Measurements from ENCODE around the gene NTRK3.

Gene NTRK3

DNA sequence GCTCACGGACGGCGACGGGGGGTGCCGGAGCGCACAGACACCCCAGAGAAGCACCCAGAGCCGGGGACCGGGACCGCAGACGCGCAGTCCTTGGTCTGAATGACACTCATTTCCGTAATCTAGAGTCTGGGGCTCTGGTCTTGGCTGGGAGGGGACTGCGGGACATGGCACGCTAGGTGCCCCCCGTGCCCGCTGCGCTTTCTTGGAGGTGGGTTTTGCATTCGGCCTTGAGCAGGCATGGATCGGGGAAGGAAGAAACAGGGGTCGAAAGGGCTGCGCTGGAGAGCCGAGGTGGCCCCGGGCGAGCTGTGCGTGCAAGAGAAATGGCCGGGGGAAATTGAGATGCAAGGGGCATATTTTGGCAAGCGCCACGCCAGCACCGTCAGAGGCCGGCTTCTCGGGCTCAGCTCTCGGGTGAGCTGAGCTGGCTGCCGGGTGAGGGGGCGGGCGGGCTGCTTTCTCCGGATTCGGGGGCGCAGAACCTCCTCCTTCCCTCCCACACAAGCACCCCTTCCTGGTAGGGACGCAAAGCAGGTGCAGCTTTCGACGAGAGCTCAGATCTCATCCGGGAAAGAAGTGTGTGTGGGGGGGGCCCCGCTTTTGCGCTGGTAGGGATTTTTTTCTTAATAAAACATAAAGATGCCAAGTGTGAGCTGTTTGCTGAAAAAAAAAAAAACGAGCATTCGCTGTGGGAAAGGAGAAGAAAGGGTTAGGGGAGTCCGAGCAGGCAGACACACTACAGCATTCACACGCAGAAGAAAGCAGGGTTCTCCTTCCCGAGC is 963 bp upstream of the NTRK3 start:
- no peak for DNase-seq

DNA sequence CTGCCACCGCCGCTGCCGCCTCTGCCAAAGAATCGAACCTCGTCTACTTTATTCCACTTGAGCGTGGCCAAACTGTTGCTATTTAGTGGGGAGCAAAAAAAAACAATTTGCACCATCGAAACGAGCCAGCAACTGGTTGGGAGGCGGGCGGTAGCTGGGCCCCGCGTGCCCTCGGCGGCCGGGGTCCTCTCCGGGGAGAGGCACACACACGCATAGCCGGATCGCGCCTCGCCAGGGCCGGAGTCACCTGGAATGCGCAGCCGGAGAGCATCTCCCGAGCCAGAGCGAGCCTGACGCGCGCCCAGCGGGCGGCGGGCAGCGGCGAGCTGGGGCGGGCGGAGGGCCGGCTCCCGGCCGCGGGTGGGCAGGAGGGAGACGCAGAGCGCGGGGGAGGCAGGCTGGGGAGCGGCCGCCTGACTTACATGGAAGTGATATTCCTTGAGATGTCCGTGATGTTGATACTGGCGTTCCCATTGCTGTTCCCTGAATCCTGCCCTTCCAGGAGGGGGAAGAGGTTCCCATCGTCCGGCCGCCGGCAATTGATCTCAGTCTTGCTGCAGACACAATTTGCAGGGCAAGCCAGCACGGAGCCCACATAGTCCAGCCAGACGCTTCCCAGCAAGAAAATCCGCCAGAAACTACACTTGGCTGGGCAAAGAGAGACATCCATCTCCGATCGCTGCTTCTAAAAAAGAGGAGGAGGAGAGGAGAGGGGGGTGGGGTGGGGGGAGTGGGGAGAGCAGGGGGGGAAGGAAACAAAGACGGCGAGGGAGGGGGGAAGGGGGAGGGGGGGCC is 858 bp downstream of the NTRK3 start:
- no peak for DNase-seq

DNA sequence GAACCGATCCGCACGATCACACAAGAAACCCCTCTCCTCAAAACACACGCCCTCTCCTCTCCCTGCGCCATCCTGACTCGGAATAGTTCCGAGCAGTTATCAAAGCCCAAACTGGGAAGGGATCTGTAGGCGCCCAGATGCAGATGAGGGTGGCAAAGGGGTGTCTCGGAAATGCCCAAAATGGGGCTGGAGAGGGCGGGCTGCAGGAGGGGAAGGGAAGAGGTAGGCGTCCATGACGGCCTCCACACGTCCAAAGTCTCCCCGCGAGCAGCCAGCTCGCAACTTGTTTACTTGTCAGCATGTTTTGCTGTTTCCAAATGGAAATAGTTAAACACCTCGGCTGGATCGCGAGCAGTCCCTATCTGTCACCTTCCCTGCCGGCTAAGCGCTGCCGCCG is 1.5 kb downstream of the NTRK3 start:
- DNase-seq, result no peak

DNA sequence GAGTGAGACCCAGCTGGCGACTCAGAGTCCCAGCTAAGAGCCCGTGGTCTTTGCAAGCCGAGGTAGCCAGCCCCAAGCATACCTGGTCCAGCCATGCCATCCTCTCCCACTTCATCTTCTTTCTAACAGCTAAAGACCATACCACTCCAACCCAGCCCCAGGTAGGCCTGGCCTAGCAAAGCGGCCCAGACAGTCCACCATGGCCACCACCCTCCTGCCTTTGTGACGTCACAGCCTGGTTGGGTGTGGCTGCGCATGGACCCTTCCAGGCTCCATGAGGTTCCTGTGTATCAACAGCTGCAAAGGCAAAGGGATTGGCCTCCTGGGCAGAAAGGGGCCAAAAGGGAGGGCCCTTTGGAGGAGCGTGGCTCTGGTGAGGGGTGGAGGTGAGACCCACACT is 4.1 kb downstream of the NTRK3 start:
- no peak for DNase-seq

DNA sequence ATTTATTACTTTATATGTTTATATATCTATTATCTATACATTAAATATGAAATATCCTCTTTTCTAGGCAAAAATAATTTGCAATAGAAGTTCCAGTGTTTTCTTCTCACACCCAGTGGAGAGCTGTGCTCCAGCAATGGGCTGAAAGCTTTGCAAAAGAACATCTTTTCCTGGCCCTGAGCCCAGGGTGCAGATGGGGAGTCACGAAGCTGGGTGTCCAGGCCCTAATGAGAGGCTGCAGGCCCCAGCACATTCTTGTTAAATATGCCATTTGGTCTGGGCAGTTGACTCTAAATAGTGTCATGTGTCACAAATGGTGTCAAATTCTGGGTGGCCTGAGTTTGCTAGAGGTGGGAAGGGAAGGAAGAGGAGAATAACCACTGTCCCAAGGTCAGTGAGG is 5.7 kb downstream of the NTRK3 start:
- no peak for DNase-seq

DNA sequence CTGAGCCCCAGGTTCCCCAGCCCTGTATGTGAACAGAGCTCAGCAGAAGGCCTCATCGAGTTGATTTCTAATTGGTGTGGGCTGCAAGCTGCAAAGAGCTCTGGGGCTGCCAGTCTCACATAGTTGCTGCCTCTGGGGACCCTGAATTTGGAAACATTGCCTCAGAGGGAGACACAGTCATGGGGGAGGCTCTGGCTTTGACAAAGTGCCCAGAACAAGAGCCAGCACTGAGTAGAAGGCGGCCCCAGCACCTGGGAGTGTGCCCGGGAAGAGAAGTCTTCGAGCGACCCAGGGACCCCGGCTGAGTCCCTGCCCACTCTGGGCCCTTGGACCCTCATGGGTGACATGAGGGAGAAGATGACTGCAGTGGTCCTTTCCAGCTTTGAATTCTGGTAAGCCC is 7.3 kb downstream of the NTRK3 start:
- DNase-seq, result no peak

DNA sequence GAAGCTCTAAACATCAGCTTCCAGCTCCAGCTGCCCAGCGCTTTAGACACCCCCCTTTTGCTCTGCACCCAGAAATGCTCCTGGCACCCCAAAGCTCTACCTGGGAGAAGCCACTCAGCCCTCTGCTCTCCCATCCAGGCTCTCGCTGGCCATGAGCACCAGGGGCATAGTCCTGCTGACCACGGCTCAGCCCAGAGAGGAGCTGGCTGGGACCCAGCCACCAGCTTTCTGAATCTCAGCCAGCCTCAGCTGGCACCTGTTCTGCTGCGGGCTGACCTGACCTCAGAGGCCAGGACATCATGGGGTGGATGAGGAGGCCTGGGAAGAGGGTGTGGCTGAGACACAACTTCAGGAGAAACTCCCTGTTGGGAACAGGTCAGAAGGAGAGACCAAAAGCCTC is 8.6 kb downstream of the NTRK3 start:
- DNase-seq, result no peak

DNA sequence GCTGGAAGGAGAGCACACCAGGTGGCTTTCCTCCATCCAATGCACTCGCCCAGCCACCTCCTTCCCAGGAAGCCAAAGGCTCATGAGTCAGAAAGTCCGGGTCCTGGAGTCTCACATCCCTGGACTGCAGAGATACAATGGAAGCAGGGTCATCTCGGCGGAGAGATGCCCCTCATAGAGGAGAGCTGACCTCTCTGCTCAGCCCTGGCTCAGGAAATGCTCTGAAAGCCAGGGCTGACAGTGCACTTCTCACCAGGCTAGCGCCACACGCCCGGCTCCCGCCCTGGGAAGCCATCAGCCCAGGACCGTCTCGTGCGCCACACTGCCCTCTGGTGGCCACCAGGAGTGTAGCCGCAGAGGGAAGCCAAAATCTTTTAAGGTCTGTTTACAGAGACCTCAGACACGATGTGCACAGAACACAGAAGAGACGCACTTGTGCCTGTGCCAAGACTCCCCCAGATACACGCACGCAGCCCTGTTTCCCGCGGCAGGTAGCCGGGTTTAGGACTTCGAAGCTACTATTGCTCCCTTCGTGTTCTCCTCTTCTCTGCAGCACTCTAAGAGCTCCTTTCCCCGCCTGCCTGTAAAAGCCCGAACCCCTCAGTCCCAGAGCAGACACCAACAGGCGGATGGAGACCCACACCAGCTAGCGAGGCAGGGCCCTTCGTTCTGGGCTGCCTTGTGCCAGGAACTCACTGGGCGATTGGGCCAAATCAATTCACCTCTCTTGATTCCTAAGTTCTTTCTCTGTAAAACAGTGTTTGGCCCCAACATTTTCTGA is 9.7 kb downstream of the NTRK3 start:
- DNase-seq, result peak; percentile 53

DNA sequence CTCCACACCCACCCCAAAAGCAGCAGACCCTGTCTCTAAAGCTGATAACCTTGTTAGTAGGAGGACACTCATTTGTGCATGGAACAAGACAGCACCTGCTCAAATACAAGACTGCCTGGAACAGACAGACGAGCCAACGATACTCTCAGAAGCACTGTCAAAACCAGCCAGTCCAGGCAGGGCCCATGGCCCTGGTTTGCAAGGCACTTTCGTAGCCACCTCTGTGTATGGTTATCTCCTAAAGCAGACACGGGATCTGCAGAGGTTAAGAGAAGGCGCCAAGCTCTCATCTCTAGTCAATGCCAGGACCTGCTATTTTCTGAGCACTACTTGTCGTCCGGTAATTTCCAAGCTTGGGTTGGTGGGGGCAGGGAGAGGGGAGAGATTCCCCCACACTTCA is 10.5 kb downstream of the NTRK3 start:
- no peak for DNase-seq

DNA sequence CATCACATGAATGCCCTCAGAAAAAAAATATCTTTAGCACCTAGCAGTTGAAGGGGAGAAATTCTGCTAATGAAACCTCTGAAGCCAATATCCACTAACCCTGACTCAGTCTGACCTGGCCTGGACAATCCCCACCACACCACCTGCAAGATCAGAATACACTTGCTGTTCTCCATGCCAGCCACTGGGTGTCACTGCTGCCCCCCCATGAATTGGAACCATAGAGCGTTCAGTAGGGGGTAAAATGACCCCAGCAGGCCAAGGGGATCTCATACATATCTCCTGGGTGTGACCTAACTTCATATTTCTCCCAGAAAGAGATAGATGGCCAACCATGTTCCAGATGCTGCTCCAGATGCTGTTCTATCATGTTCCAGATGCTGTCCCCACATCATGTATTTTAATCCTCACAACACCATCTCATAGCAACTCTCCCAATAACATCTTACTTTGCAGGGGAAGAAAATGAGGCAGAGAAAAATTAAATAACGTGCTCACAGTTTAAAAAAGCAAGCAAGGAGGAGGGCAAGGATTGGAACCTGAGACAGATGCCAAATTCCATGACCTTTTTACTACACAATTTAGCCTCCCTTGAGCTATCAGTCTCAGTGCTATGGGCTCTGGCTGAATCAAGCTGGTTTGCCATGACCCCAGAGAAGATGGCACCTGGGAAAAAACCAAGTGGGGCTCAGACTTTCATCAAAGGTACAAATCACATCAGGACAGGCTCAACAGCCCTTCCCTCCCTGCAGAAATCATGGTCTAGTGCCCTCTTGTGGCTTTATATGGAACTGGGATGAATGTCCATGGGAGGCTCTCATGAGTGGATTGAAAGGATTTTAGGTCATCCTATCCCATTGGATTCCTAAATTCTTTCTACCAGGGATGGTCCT is 12.4 kb downstream of the NTRK3 start:
- no peak for DNase-seq

DNA sequence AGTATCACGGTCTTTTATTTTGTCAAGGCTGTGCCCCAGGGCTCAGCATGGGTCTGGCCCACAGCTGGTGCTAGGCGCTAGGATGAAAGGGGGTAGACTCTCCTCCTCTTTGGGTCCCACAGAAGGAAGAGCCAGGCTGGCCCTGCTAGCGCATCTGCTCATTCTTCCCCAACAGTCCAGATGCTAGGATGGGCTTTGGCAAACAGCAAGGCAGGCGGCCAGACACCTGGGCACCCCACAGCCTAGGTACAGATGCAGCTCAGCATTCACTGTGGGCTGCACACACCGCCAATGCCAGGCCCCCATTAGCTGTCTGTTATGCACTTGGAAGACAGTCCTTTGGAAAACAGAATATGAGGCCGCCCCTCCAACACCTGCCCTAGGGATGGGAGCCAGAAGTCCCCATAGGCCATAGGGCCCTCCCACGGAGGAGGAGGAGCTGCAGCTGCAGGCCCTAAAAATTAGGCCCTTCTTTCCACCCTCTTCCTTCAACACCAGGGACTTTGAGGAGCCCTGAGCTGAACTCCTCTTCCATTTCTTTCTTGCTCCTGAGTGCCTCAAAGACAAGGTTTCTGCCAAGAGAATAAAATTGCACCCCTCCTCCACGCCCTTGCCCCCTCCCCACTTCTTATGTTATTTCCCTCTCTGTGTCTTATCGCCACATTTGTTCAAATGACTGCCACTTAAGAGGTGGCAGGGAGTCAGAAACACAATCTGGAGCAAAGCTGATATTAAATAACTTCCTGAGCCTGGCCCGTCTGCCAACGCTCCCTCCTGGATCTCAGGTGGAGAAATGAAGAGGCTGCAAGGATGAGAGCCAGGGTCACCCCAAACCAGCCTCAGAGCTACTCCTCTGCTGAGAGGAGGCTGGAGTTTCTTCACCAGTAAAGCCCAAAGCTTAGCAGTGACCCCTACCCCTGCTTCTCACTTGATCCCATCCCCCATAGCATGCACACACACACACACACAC is 13.7 kb downstream of the NTRK3 start:
- no peak for DNase-seq

DNA sequence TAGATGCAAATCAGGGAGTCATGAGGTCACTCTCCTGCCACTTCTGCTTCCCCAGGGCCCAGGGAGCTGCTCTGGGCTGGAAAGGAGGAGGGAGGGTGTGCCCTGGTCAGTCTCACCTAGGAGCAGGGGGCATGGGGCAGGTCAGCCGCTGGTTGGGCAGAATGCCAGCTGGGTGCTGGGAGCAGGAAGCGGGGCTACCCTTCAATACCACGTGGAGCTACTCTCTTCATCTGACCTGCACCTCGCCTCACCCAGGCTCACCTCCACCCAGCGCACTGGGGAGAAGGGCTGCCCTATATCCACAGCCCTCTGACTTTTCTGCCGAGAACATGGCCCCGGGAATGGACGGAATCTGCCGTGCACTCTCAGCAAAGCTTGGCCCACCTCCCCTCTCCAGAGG is 15.1 kb downstream of the NTRK3 start:
- no peak for DNase-seq

DNA sequence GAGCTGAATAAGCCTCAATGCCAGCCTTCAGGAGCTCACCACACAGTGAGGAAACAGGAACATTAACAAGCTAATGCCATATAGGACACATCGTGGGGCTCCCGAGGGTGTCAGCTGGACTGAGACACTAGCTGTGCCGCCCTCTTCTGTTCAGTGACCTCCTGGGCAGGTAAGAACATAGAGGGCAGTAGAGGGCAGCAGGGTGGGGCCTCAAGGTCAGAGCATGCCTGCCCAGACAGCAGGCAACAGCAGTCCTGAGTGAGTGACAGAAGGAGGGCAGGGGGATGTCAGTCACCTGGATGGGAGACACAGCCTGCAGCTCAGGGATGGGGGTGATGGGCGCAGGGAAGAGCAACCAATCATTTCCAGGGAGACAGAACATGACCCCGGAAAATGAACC is 15.5 kb downstream of the NTRK3 start:
- DNase-seq, result no peak

DNA sequence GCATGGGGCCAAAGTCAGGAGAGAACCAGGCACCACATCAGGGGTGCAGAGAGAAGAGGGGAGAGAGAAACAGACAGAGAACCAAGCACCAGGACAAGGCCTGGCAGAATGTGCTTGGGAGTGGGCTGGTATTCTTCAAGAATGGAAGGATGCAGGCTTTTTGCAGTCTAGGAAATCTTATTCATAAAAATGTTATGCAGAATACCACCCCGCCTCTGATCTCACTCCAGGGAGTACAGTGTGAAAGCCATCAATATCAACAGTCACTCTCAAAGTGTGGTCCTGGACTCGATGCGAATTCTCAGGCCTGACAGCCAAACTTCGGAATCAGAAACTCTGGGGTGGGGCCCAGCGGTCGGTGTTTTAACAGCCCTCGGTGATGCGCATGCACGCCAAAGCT is 16.9 kb downstream of the NTRK3 start:
- no peak for DNase-seq

DNA sequence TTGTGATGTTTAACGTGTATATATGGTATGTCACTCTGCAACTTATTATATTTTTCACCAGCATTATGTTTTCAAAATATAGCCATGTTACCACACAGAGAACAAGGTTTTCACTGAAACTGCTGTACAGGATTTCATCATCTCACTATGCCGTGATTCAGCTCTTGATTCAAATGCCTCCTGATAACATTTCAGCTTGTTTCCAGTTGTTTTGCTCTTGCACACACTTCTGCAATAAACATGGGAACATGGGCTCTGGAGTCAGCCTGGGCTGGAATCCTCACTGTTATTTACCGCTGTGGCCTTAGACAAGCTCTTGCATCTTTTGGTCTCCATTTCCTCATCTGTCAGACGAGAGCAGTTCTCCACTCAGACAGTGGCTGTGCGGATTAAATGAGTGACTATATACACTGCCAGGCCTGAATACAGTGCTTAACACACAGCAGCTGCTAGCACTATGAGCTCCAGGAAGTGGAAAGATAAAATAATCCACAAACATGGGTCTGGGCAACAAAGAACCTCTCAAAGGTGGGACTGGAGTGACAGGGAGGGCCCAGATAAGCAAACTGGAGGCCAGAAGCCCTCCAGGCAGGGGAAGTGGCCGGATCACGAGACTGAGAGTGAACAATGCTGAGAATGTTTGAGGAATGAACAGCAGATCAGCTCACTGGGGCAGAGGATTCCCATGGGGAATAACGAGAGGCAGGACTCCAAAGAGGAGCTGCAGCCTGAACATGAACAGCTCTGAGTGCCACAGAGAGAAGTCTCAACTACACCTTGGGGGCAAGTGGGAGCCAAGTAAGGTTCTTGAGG is 17.7 kb downstream of the NTRK3 start:
- no peak for DNase-seq

DNA sequence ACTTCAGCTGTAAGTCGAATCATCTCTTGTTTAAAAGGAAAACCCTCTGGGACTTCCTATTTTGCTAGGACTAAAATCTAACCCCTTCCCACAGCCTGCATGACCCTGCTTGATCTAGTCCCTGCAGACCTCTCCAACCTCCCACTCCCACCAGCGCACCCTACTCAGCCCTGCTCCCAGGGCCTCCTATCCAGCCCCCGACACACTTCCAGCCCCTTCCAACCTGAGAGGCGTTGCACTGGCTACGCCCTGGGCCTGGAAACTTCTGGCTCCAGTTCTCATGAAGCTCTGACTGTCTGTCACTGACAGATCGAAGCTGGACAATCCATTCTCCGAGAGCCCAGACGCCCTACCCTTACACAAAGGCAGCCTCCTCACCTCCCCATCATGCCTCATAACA is 21.8 kb downstream of the NTRK3 start:
- DNase-seq, result no peak

DNA sequence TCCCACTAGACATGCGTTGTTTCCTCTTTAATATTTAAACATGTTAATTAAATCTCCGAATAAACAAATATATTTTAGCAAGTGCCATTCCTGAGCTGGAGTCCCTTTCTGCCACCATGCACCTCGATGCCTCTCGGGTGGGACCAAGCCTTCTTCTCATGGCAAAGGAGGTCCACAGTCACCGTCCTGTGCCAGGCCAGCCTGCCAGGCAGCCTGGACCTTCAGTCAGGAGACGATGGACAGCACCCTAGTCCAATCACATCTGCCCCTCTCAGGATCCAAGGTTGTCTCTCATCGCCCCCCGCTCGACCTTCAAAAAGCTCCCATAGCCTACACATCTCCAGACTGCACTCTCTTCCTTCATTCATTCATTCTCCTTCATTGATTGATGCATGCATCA is 22.6 kb downstream of the NTRK3 start:
- no peak for DNase-seq

DNA sequence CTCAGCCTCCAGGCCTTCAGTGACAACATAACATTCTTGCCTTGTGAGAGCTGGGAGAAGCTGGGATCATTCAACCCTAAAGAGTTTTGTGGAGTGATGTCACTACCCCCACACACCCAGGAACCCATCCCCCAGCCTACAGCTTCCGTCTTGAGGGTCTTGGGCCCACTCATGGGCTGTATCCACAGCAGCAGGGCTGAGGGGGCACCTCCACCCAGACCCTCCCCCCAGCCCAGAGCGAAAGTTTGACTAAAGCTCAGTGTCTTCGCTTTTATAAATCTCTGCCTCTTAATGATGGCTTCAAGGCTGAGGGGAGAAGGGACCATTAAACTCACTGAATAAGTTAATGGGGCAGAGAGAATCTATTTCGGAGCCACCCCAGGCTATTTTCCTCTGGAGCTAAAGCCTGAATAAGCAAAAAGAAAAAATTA is 23.8 kb downstream of the NTRK3 start:
- DNase-seq, result no peak

DNA sequence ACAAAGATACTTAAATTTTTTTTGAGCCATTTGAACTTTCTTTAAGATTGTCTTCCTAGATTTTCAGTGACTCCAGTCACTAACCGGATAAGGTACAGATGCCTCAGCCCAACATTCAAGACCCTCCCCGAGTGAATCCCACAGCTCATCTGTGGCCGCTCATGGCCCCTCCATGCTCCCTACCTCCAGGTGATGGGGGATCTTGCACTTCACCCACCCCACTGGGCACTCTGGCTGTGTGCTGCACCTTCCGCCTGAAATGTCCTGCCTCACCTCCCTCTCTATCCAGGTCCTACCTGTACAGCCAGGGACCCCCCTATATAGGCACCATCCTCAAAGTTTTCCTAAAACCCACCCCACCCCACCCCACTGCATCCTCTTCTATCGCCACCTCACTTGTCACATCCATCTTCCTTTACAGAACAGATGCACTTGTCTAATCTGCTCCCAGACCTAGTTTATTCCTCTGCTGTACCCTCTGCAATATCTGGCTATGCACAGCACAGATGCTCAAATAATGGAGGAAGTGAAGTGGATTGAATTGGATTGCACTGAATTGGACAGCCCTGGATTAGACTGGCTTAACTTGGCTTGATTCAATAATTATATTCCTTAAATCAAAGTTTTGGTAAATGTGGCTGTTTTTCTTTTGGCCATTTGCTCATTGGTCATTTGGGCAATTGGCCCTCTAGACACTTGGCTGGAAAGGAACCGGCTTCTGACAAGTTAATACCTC is 24.5 kb downstream of the NTRK3 start:
- DNase-seq, result no peak

DNA sequence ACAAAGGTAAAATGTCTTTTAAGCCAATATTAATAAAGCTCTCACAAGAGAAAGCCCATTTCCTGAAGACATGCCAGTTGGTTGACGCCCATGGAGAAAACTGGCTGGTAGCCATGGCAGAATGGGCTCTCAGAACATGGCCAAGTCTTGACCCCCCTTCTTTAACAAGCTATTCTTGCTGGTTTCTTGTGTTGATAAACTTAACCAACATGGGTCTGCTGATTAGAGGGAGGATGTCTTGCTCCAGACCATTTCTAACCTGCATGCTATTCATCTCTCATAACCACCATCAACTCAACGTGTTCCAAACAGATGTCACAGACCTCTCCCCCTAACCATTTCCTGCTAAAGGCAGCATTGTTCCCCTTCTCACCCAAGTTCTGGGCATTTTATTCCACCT is 25.7 kb downstream of the NTRK3 start:
- DNase-seq, result no peak

Measured in activated CD4-positive, alpha-beta T cell treated with anti-CD3 and anti-CD28 coated beads for 1 hour (primary cell).